Fibroblast of mammary gland (primary cell): Measurements from ENCODE around the gene CHD9.

Experiments
- DNase-seq: peaks from one replicate; pipeline ENCODE4 v3.0.0-alpha.2; 2010; ENCODE audit warnings: low read depth
- H3K4me3 ChIP-seq: 2 replicates; pipeline ENCODE4 v1.5.1; 2011; ENCODE audit warnings: low read depth, mild to moderate bottlenecking, low read length, moderate library complexity; ENCODE audit not compliant: control insufficient read depth
- CTCF ChIP-seq: conservative IDR thresholded peaks from 2 replicates; pipeline ENCODE4 v1.5.1; 2011; ENCODE audit warnings: low read depth, low read length, inconsistent platforms; ENCODE audit not compliant: control insufficient read depth, insufficient read depth

The CHD9 gene

GRCh38 chr16:53103811-53104210, 49.0 kb downstream of the CHD9 start:
- H3K4me3 ChIP-seq, result no peak overlapping the region
- TF ChIP-seq CTCF, result no peak
- no peak for DNase-seq

- no peak for DNase-seq
- no peak for TF ChIP-seq CTCF
- no peak overlapping the region for H3K4me3 ChIP-seq
Measured at GRCh38 chr16:53105565-53105964, 50.8 kb downstream of the CHD9 start.

- no peak overlapping the region for H3K4me3 ChIP-seq
- TF ChIP-seq CTCF, result no peak
- DNase-seq, result peak; percentile 62
Measured at GRCh38 chr16:53111078-53111791, 56.4 kb downstream of the CHD9 start.

- no peak for DNase-seq
- no peak for TF ChIP-seq CTCF
Measured at GRCh38 chr16:53112015-53112414, 57.2 kb downstream of the CHD9 start.

GRCh38 chr16:53115047-53115446, 60.3 kb downstream of the CHD9 start:
- no peak for DNase-seq
- no peak overlapping the region for H3K4me3 ChIP-seq
- TF ChIP-seq CTCF, result no peak

More at GRCh38 chr16:53112015-53112414, 57.2 kb downstream of the CHD9 start:
- no peak overlapping the region for H3K4me3 ChIP-seq

GRCh38 chr16:53115773-53116172, 61.0 kb downstream of the CHD9 start:
- H3K4me3 ChIP-seq, result no peak overlapping the region
- no peak for TF ChIP-seq CTCF
- DNase-seq, result no peak
